ENCODE measurements around the gene RAB21. TPM values are rescaled to one million over a fixed set of nuclear protein-coding genes. Genes with fewer than 3 reads are reported as not detected.

RAB21 gene
- total RNA-seq, 1 donor from 2014 or later = 44.0 TPM

DNA sequence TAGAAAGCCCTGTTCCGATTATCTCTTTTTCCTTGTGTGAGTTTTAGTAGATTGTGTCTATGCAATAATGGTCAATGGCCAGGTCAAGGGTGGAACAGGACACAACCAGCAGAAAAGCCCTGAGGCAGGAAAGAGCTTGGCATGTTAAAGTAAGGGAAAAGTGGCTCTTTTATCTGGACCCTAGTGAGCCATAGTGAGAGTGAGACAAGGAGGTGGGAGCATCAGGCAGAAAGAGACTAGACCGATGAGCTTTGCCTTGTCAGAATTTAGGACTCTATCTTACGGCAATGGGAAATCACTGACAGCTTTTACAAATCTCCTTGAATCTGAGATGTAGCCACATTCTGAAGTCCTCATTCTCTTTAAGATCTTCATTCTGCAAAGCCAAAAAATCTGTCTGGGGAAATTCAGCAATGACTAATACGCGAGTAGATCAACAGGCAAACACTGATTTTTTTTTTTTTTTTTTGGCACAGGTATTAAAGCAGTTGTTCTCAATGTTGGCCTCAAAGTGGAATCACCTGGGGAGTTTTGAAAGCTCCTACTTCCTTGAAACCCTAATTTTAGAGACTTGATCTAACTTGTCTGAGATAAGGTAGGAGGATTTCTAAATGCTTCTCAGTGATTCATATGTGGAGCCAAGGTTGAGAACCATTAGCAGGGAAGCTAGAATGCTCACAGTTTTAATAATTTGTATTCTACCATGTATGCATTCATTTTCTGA lies 34.9 kb upstream of the RAB21 start:
- no peak overlapping the region for H3K4me3 Mint-ChIP-seq
- DNase-seq (ENCODE audit: low spot score in 2 of 2, unreplicated experiment in 2 of 2) = no peak
- H3K27me3 Mint-ChIP-seq (ENCODE audit: low read depth) = no peaks in the 10 kb centered on the region

DNA sequence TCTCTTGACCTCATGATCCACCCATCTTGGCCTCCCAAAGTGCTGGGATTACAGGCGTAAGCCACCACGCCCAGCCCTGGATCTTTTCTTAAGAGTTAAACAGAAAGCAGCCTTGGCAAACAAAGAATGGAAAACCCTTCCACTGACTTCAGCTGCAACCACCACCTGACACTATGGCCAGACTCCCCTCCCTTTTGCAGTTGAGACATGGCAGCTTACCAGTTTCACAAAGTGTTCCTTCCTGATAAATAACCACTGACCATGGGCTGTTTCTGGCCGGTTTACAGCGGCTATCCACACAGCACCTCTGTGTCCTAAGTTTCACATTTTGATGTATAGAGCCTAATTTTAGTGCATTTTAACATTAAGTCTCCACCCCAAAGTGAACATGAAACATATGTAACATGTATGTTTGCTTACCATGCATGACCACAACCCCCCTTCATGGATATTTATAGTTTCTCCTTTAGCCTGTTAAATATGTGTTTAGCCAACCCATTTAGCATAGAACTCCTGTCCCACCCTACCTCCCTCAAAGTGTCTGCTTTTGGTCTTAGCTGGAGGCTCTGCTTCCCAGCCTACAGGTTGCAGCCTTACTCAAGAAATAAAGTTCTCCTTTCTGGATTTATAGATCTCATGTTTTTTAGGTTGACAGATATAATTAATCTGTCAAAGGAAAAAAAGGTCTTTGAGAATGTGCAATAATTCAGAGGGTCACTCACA lies 32.7 kb upstream of the RAB21 start:
- TF ChIP-seq, protein P1, sequence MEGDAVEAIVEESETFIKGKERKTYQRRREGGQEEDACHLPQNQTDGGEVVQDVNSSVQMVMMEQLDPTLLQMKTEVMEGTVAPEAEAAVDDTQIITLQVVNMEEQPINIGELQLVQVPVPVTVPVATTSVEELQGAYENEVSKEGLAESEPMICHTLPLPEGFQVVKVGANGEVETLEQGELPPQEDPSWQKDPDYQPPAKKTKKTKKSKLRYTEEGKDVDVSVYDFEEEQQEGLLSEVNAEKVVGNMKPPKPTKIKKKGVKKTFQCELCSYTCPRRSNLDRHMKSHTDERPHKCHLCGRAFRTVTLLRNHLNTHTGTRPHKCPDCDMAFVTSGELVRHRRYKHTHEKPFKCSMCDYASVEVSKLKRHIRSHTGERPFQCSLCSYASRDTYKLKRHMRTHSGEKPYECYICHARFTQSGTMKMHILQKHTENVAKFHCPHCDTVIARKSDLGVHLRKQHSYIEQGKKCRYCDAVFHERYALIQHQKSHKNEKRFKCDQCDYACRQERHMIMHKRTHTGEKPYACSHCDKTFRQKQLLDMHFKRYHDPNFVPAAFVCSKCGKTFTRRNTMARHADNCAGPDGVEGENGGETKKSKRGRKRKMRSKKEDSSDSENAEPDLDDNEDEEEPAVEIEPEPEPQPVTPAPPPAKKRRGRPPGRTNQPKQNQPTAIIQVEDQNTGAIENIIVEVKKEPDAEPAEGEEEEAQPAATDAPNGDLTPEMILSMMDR (IDR thresholded peaks at IDR 0.05; ENCODE audit: unreplicated experiment) = no peak
- Mint-ChIP-seq H3K4me3 (no peak overlapping the region), H3K9me3 (peaks cover 6% of the 10 kb centered on the region), H3K27me3 (ENCODE audit: low read depth) (no peaks in the 10 kb centered on the region), H3K36me3 (no peaks in the 10 kb centered on the region), H3K4me1 (peaks cover 9% of the 10 kb centered on the region), H3K27ac (no peak overlapping the region)
- DNase-seq (ENCODE audit: low spot score in 2 of 2, unreplicated experiment in 2 of 2) = no peak

More for the DNA sequence above, 34.9 kb upstream of the RAB21 start:
- TF ChIP-seq, protein P1 (IDR thresholded peaks at IDR 0.05; ENCODE audit: unreplicated experiment) = no peak
- Mint-ChIP-seq H3K9me3 (peaks cover 14% of the 10 kb centered on the region), H3K27ac (no peak overlapping the region), H3K36me3 (peaks cover 1% of the 10 kb centered on the region), H3K4me1 (peaks cover 9% of the 10 kb centered on the region)

DNA sequence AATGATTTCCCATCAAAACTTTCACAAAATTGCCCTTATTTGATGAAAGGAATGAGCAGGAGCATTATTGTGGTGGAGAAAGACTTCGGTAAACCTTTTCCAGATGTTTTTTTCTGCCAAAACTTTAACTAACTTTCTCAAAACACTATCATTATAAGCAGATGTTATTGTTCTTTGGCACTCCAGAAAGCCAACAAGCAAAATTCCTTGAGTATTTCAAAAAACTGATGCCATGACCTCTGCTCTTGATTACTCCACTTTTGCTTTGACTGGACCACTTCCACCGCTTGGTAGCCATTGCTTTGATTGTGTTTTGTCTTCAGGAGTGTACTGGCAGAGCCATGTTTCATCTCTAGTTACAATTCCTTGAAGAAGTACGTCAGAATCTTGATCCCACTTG lies 29.7 kb upstream of the RAB21 start:
- no peaks in the 10 kb centered on the region for H3K36me3 Mint-ChIP-seq
- H3K9me3 Mint-ChIP-seq = peaks cover 6% of the 10 kb centered on the region
- no peak overlapping the region for H3K4me3 Mint-ChIP-seq
- H3K4me1 Mint-ChIP-seq = no peaks in the 10 kb centered on the region
- no peak overlapping the region for H3K27ac Mint-ChIP-seq
- no peaks in the 10 kb centered on the region for H3K27me3 Mint-ChIP-seq (ENCODE audit: low read depth)
- TF ChIP-seq, protein P1 (IDR thresholded peaks at IDR 0.05; ENCODE audit: unreplicated experiment) = no peak
- DNase-seq (ENCODE audit: low spot score in 2 of 2, unreplicated experiment in 2 of 2) = no peak

DNA sequence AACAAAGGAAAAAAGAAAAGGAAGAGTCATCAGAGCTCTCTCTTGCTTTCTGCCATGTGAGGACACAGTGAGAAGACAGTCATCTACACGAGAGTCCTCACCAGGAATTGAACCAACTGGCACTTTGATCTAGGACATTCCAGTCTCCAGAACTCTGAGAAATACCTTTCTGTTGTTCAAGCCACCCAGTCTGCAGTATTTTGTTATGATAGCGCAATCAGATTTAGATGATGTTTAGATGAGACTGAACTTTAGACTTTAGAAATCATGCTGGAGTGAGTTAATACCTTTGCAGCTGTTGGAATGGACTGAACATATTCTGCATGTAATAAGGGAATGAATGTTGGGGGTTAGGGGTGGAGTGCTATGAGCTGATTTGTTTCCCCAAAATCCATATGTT lies 28.1 kb upstream of the RAB21 start:
- no peak overlapping the region for H3K27ac Mint-ChIP-seq
- TF ChIP-seq, protein P1 (IDR thresholded peaks at IDR 0.05; ENCODE audit: unreplicated experiment) = no peak
- DNase-seq (ENCODE audit: low spot score in 2 of 2, unreplicated experiment in 2 of 2) = no peak
- H3K36me3 Mint-ChIP-seq = no peaks in the 10 kb centered on the region
- H3K4me1 Mint-ChIP-seq = no peaks in the 10 kb centered on the region
- no peak overlapping the region for H3K4me3 Mint-ChIP-seq
- H3K27me3 Mint-ChIP-seq (ENCODE audit: low read depth) = no peaks in the 10 kb centered on the region
- peaks cover 6% of the 10 kb centered on the region for H3K9me3 Mint-ChIP-seq

DNA sequence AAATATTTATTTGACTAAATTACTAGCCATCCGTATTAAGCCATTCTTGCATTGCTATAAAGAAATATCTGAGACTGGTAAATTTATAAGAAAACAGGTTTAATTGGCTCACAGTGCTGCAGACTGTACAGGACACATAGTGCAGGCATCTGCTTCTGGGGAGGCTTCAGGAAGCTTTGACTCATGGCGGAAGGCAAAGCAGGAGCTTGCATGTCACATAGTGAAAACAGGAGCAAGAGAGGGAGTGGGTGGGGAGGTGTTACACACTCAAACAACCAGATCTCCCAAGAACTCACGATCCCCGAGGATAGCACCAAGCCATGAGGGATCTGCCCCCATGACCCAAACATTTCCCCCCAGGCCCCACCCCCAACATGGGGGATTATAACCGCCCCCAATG lies 26.7 kb upstream of the RAB21 start:
- no peak for DNase-seq (ENCODE audit: low spot score in 2 of 2, unreplicated experiment in 2 of 2)
- H3K9me3 Mint-ChIP-seq = peaks cover 6% of the 10 kb centered on the region
- no peak overlapping the region for H3K4me3 Mint-ChIP-seq
- no peaks in the 10 kb centered on the region for H3K27me3 Mint-ChIP-seq (ENCODE audit: low read depth)
- H3K27ac Mint-ChIP-seq = no peak overlapping the region
- H3K36me3 Mint-ChIP-seq = no peaks in the 10 kb centered on the region
- H3K4me1 Mint-ChIP-seq = no peaks in the 10 kb centered on the region
- TF ChIP-seq, protein P1 (IDR thresholded peaks at IDR 0.05; ENCODE audit: unreplicated experiment) = no peak
